Upper lobe of left lung (tissue), 4 donors: ENCODE results near the gene GFRA1.

Experiments used
- CTCF ChIP-seq, 6 experiments: fragments of 450-650 bp in 4 of 6; fragments of 200-600 bp in 2 of 6; sonication (generic) in 2 of 6; IDR thresholded peaks; one replicate each; pipeline ENCODE4 v1.5.1; 2016 to 2019; ENCODE audit warnings: antibody characterized with exemption in 6 of 6
- POLR2A ChIP-seq, 4 donors: fragments of 450-650 bp; IDR thresholded peaks; one replicate each; pipeline ENCODE4 v1.5.1; 2016 to 2017; ENCODE audit warnings: antibody characterized with exemption in 4 of 4, mild to moderate bottlenecking in 2 of 4

GRCh38 chr10:116059320-116059719 is 213.7 kb downstream of the GFRA1 start:
- no peak for TF ChIP-seq CTCF (IDR thresholded peaks at IDR 0.05)
- no peak for TF ChIP-seq POLR2A (IDR thresholded peaks at IDR 0.05)
